ENCODE data around the gene DOCK8.

The DOCK8 gene

GRCh38 chr9:266228-266627 is 51.6 kb downstream of the DOCK8 start:
- no peak overlapping the region for H2AFZ ChIP-seq (ENCODE audit: low read length, unreplicated experiment)
- H3K79me2 ChIP-seq (ENCODE audit: control insufficient read depth, insufficient read depth, low read length, unreplicated experiment): no peaks in the 10 kb centered on the region
- H3K4me1 ChIP-seq (ENCODE audit: control insufficient read depth, insufficient read depth, low read length, unreplicated experiment): no peaks in the 10 kb centered on the region
- no peak overlapping the region for H3K4me3 ChIP-seq (ENCODE audit: low read depth, low read length)
- no peaks in the 10 kb centered on the region; the same call in 1 of the 2 replicates for H3K27me3 ChIP-seq (ENCODE audit: insufficient read depth, low read length)
- H3K27ac ChIP-seq (ENCODE audit: low read depth, low read length): no peak overlapping the region
- no peaks in the 10 kb centered on the region for H3K36me3 ChIP-seq (ENCODE audit: insufficient read depth, low read length)

- H3K36me3 ChIP-seq (ENCODE audit: insufficient read depth, low read length): no peaks in the 10 kb centered on the region
- no peaks in the 10 kb centered on the region for H3K4me1 ChIP-seq (ENCODE audit: control insufficient read depth, insufficient read depth, low read length, unreplicated experiment)
- H3K27me3 ChIP-seq (ENCODE audit: insufficient read depth, low read length): no peaks in the 10 kb centered on the region; the same call in 1 of the 2 replicates
- no peak overlapping the region for H3K27ac ChIP-seq (ENCODE audit: low read depth, low read length)
- no peak overlapping the region for H3K4me3 ChIP-seq (ENCODE audit: low read depth, low read length)
- H3K79me2 ChIP-seq (ENCODE audit: control insufficient read depth, insufficient read depth, low read length, unreplicated experiment): no peaks in the 10 kb centered on the region
- no peak overlapping the region for H2AFZ ChIP-seq (ENCODE audit: low read length, unreplicated experiment)
Measured at GRCh38 chr9:268616-269015, 54.0 kb downstream of the DOCK8 start.

GRCh38 chr9:269081-269711 is 54.5 kb downstream of the DOCK8 start:
- H3K27ac ChIP-seq (ENCODE audit: low read depth, low read length): no peak overlapping the region
- H2AFZ ChIP-seq (ENCODE audit: low read length, unreplicated experiment): no peak overlapping the region
- H3K79me2 ChIP-seq (ENCODE audit: control insufficient read depth, insufficient read depth, low read length, unreplicated experiment): no peaks in the 10 kb centered on the region
- H3K36me3 ChIP-seq (ENCODE audit: insufficient read depth, low read length): no peaks in the 10 kb centered on the region
- no peaks in the 10 kb centered on the region; the same call in 1 of the 2 replicates for H3K27me3 ChIP-seq (ENCODE audit: insufficient read depth, low read length)
- no peaks in the 10 kb centered on the region for H3K4me1 ChIP-seq (ENCODE audit: control insufficient read depth, insufficient read depth, low read length, unreplicated experiment)
- H3K4me3 ChIP-seq (ENCODE audit: low read depth, low read length): no peak overlapping the region

- H3K27me3 ChIP-seq (ENCODE audit: insufficient read depth, low read length): no peaks in the 10 kb centered on the region; the same call in 1 of the 2 replicates
- H2AFZ ChIP-seq (ENCODE audit: low read length, unreplicated experiment): no peak overlapping the region
- no peak overlapping the region for H3K4me3 ChIP-seq (ENCODE audit: low read depth, low read length)
- H3K27ac ChIP-seq (ENCODE audit: low read depth, low read length): no peak overlapping the region
- H3K79me2 ChIP-seq (ENCODE audit: control insufficient read depth, insufficient read depth, low read length, unreplicated experiment): no peaks in the 10 kb centered on the region
- H3K4me1 ChIP-seq (ENCODE audit: control insufficient read depth, insufficient read depth, low read length, unreplicated experiment): no peaks in the 10 kb centered on the region
- H3K36me3 ChIP-seq (ENCODE audit: insufficient read depth, low read length): no peaks in the 10 kb centered on the region
Measured at GRCh38 chr9:270657-271237, 56.1 kb downstream of the DOCK8 start.

- Histone ChIP-seq H3K27me3 (ENCODE audit: insufficient read depth, low read length) (no peaks in the 10 kb centered on the region; the same call in 1 of the 2 replicates), H3K27ac (ENCODE audit: low read depth, low read length) (no peak overlapping the region), H3K36me3 (ENCODE audit: insufficient read depth, low read length) (no peaks in the 10 kb centered on the region), H3K4me3 (ENCODE audit: low read depth, low read length) (no peak overlapping the region), H3K4me1 (ENCODE audit: control insufficient read depth, insufficient read depth, low read length, unreplicated experiment) (no peaks in the 10 kb centered on the region), H2AFZ (ENCODE audit: low read length, unreplicated experiment) (no peak overlapping the region), H3K79me2 (ENCODE audit: control insufficient read depth, insufficient read depth, low read length, unreplicated experiment) (no peaks in the 10 kb centered on the region)
Measured at GRCh38 chr9:272251-273213, 57.9 kb downstream of the DOCK8 start.

- Histone ChIP-seq H3K4me3 (ENCODE audit: low read depth, low read length) (no peak overlapping the region), H3K27ac (ENCODE audit: low read depth, low read length) (no peak overlapping the region), H3K27me3 (ENCODE audit: insufficient read depth, low read length) (no peaks in the 10 kb centered on the region), H3K79me2 (ENCODE audit: control insufficient read depth, insufficient read depth, low read length, unreplicated experiment) (no peaks in the 10 kb centered on the region), H2AFZ (ENCODE audit: low read length, unreplicated experiment) (no peak overlapping the region), H3K4me1 (ENCODE audit: control insufficient read depth, insufficient read depth, low read length, unreplicated experiment) (no peaks in the 10 kb centered on the region), H3K36me3 (ENCODE audit: insufficient read depth, low read length) (no peaks in the 10 kb centered on the region)
Measured at GRCh38 chr9:274406-274805, 59.7 kb downstream of the DOCK8 start.

GRCh38 chr9:277601-278295 is 63.1 kb downstream of the DOCK8 start:
- peaks cover 5% of the 10 kb centered on the region; the same call in 1 of the 2 replicates for H3K27me3 ChIP-seq (ENCODE audit: insufficient read depth, low read length)
- H2AFZ ChIP-seq (ENCODE audit: low read length, unreplicated experiment): no peak overlapping the region
- H3K4me1 ChIP-seq (ENCODE audit: control insufficient read depth, insufficient read depth, low read length, unreplicated experiment): no peaks in the 10 kb centered on the region
- H3K4me3 ChIP-seq (ENCODE audit: low read depth, low read length): no peak overlapping the region
- H3K27ac ChIP-seq (ENCODE audit: low read depth, low read length): no peak overlapping the region
- H3K36me3 ChIP-seq (ENCODE audit: insufficient read depth, low read length): no peaks in the 10 kb centered on the region
- no peaks in the 10 kb centered on the region for H3K79me2 ChIP-seq (ENCODE audit: control insufficient read depth, insufficient read depth, low read length, unreplicated experiment)

GRCh38 chr9:278651-279050 is 64.0 kb downstream of the DOCK8 start:
- peaks cover 5% of the 10 kb centered on the region; the same call in 1 of the 2 replicates for H3K27me3 ChIP-seq (ENCODE audit: insufficient read depth, low read length)
- no peaks in the 10 kb centered on the region for H3K4me1 ChIP-seq (ENCODE audit: control insufficient read depth, insufficient read depth, low read length, unreplicated experiment)
- no peak overlapping the region for H3K4me3 ChIP-seq (ENCODE audit: low read depth, low read length)
- H3K27ac ChIP-seq (ENCODE audit: low read depth, low read length): no peak overlapping the region
- no peaks in the 10 kb centered on the region for H3K79me2 ChIP-seq (ENCODE audit: control insufficient read depth, insufficient read depth, low read length, unreplicated experiment)
- no peaks in the 10 kb centered on the region for H3K36me3 ChIP-seq (ENCODE audit: insufficient read depth, low read length)
- H2AFZ ChIP-seq (ENCODE audit: low read length, unreplicated experiment): no peak overlapping the region

GRCh38 chr9:279674-280073 is 65.0 kb downstream of the DOCK8 start:
- H3K36me3 ChIP-seq (ENCODE audit: insufficient read depth, low read length): no peaks in the 10 kb centered on the region
- H3K27me3 ChIP-seq (ENCODE audit: insufficient read depth, low read length): peaks cover 5% of the 10 kb centered on the region; the same call in 1 of the 2 replicates
- H3K4me1 ChIP-seq (ENCODE audit: control insufficient read depth, insufficient read depth, low read length, unreplicated experiment): no peaks in the 10 kb centered on the region
- no peaks in the 10 kb centered on the region for H3K79me2 ChIP-seq (ENCODE audit: control insufficient read depth, insufficient read depth, low read length, unreplicated experiment)
- H3K4me3 ChIP-seq (ENCODE audit: low read depth, low read length): no peak overlapping the region
- H3K27ac ChIP-seq (ENCODE audit: low read depth, low read length): no peak overlapping the region
- no peak overlapping the region for H2AFZ ChIP-seq (ENCODE audit: low read length, unreplicated experiment)

All from ACC112 (cell line).